IPS-18c (cell line): ENCODE results near the gene LITAF.
"Not testable (repeated sequence)": the region's sequence is repeated elsewhere in the genome, so short reads cannot be mapped to it uniquely, and the experiment has no call there.

ENCODE experiments used
- H3K4me3 ChIP-seq: 2 replicates; pipeline ENCODE4 v1.7.0; 2013; ENCODE audit warnings: low read depth, mild to moderate bottlenecking, low read length, moderate library complexity; ENCODE audit not compliant: insufficient read depth
- H3K9me3 ChIP-seq: one replicate; pipeline ENCODE4 v1.6.1; 2013; ENCODE audit warnings: mild to moderate bottlenecking, low read length, moderate library complexity; ENCODE audit not compliant: control insufficient read depth, insufficient read depth

Gene LITAF

GRCh38 chr16:11524098-11524760 is 62.5 kb downstream of the LITAF start:
- Histone ChIP-seq H3K9me3 (no peaks in the 10 kb centered on the region), H3K4me3 (no peak overlapping the region)

- no peaks in the 10 kb centered on the region for H3K9me3 ChIP-seq
- no peak overlapping the region for H3K4me3 ChIP-seq
Measured at GRCh38 chr16:11521055-11521454, 65.7 kb downstream of the LITAF start.

GRCh38 chr16:11520442-11520841 is 66.3 kb downstream of the LITAF start:
- Histone ChIP-seq H3K4me3 (no peak overlapping the region), H3K9me3 (no peaks in the 10 kb centered on the region)

GRCh38 chr16:11517961-11518360 is 68.8 kb downstream of the LITAF start:
- no peak overlapping the region for H3K4me3 ChIP-seq
- H3K9me3 ChIP-seq, result no peaks in the 10 kb centered on the region

GRCh38 chr16:11515540-11516430 is 70.9 kb downstream of the LITAF start:
- Histone ChIP-seq H3K4me3 (no peak overlapping the region), H3K9me3 (no peaks in the 10 kb centered on the region)

- Histone ChIP-seq H3K9me3 (no peaks in the 10 kb centered on the region), H3K4me3 (no peak overlapping the region)
Measured at GRCh38 chr16:11514283-11514682, 72.4 kb downstream of the LITAF start.

- H3K9me3 ChIP-seq, H3K4me3 ChIP-seq: not testable (repeated sequence)
Measured at GRCh38 chr16:11513366-11513765, 73.4 kb downstream of the LITAF start.

- H3K4me3 ChIP-seq, result no peak overlapping the region
- H3K9me3 ChIP-seq, result no peaks in the 10 kb centered on the region
Measured at GRCh38 chr16:11511801-11512200, 74.9 kb downstream of the LITAF start.

- no peaks in the 10 kb centered on the region for H3K9me3 ChIP-seq
Measured at GRCh38 chr16:11511328-11511727, 75.4 kb downstream of the LITAF start.

GRCh38 chr16:11510178-11510973 is 76.3 kb downstream of the LITAF start:
- no peak overlapping the region for H3K4me3 ChIP-seq
- no peaks in the 10 kb centered on the region for H3K9me3 ChIP-seq

More at GRCh38 chr16:11511328-11511727, 75.4 kb downstream of the LITAF start:
- no peak overlapping the region for H3K4me3 ChIP-seq

GRCh38 chr16:11507991-11508390 is 78.7 kb downstream of the LITAF start:
- H3K9me3 ChIP-seq, result no peaks in the 10 kb centered on the region
- H3K4me3 ChIP-seq, result no peak overlapping the region

- H3K9me3 ChIP-seq, result no peaks in the 10 kb centered on the region
- H3K4me3 ChIP-seq, result no peak overlapping the region
Measured at GRCh38 chr16:11507350-11507749, 79.4 kb downstream of the LITAF start.

- Histone ChIP-seq H3K4me3 (no peak overlapping the region), H3K9me3 (no peaks in the 10 kb centered on the region)
Measured at GRCh38 chr16:11506741-11507305, 79.9 kb downstream of the LITAF start.

- not testable (repeated sequence) for H3K9me3 ChIP-seq, H3K4me3 ChIP-seq
Measured at GRCh38 chr16:11504261-11504660, 82.5 kb downstream of the LITAF start.

GRCh38 chr16:11503566-11503965 is 83.2 kb downstream of the LITAF start:
- Histone ChIP-seq H3K9me3 (no peaks in the 10 kb centered on the region), H3K4me3 (no peak overlapping the region)

- H3K4me3 ChIP-seq, result no peak overlapping the region
- H3K9me3 ChIP-seq, result no peaks in the 10 kb centered on the region
Measured at GRCh38 chr16:11502239-11502638, 84.5 kb downstream of the LITAF start.

- Histone ChIP-seq H3K4me3 (0 out of 2 replicates have a peak overlapping the region, but pooled peaks have one; percentile 17), H3K9me3 (no peaks in the 10 kb centered on the region)
Measured at GRCh38 chr16:11501632-11502031, 85.1 kb downstream of the LITAF start.
